ENCODE data around the gene RALGDS.

- TF ChIP-seq, protein P1, sequence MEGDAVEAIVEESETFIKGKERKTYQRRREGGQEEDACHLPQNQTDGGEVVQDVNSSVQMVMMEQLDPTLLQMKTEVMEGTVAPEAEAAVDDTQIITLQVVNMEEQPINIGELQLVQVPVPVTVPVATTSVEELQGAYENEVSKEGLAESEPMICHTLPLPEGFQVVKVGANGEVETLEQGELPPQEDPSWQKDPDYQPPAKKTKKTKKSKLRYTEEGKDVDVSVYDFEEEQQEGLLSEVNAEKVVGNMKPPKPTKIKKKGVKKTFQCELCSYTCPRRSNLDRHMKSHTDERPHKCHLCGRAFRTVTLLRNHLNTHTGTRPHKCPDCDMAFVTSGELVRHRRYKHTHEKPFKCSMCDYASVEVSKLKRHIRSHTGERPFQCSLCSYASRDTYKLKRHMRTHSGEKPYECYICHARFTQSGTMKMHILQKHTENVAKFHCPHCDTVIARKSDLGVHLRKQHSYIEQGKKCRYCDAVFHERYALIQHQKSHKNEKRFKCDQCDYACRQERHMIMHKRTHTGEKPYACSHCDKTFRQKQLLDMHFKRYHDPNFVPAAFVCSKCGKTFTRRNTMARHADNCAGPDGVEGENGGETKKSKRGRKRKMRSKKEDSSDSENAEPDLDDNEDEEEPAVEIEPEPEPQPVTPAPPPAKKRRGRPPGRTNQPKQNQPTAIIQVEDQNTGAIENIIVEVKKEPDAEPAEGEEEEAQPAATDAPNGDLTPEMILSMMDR (IDR thresholded peaks at IDR 0.05), result no peak
- TF ChIP-seq SIN3A (IDR thresholded peaks at IDR 0.05; ENCODE audit: borderline replicate concordance, insufficient read depth, low read depth, low read length), result no peak
These were observed 27.4 kb upstream of the RALGDS start for GRCh38 chr9:133148199-133149129.
